H1 (cell line): ENCODE measurements around the gene PLD5. TPM values are rescaled to one million over a fixed set of nuclear protein-coding genes. Genes with fewer than 3 reads are reported as not detected.

Experiments used
- CTCF ChIA-PET: fragments of 300-600 bp; sonication (Branson Sonifier 250); formaldehyde crosslinking; loops from one replicate; lab custom pipeline; 2021; ENCODE audit not compliant: partially characterized antibody; lab: Charles Lee
- POLR2A ChIA-PET: fragments of 300-600 bp; sonication (Branson Sonifier 250); formaldehyde crosslinking; loops from one replicate; lab custom pipeline; 2021; ENCODE audit warnings: inconsistent platforms; ENCODE audit not compliant: partially characterized antibody; lab: Charles Lee
- DNase-seq, 2 experiments: peaks; one replicate each; pipeline versions ENCODE4 v3.0.0 to v3.0.0-alpha.2; 2010 to 2022; ENCODE audit warnings: low spot score in 2 of 2, low read depth in 1 of 2, mixed read lengths in 1 of 2
- FAIRE-seq: peaks from 2 replicates; lab custom pipeline; 2011; peaks lifted over from hg19 to GRCh38; lab: Jason Lieb, UNC
- H2AFZ ChIP-seq: 2 replicates; pipeline ENCODE4 v1.8.1; 2012; ENCODE audit warnings: low read length, inconsistent platforms
- H2AK5ac ChIP-seq: 2 replicates; pipeline ENCODE4 v1.6.1; 2013; ENCODE audit warnings: low read depth, low read length
- H2BK120ac ChIP-seq: replicated peaks from 2 replicates; pipeline ENCODE3; 2013; ENCODE audit warnings: low read depth, low read length, inconsistent platforms
- H2BK12ac ChIP-seq: 2 replicates; pipeline ENCODE4 v1.6.1; 2013; ENCODE audit warnings: low read depth, low read length
- H2BK15ac ChIP-seq: 2 replicates; pipeline ENCODE4 v1.6.1; 2013; ENCODE audit warnings: low read length
- H2BK20ac ChIP-seq: 2 replicates; pipeline ENCODE4 v1.6.1; 2013; ENCODE audit warnings: low read length
- H2BK5ac ChIP-seq: 2 replicates; pipeline ENCODE4 v1.6.1; 2013; ENCODE audit warnings: low read depth, low read length
- H3K14ac ChIP-seq: 2 replicates; pipeline ENCODE4 v1.6.1; 2013; ENCODE audit warnings: inconsistent platforms; ENCODE audit not compliant: insufficient read length
- H3K18ac ChIP-seq: 2 replicates; pipeline ENCODE4 v1.6.1; 2013; ENCODE audit warnings: low read length; ENCODE audit errors: extremely low read depth
- H3K23ac ChIP-seq: 2 replicates; pipeline ENCODE4 v1.6.1; 2013; ENCODE audit warnings: inconsistent platforms; ENCODE audit not compliant: insufficient read length
- H3K23me2 ChIP-seq: 2 replicates; pipeline ENCODE4 v1.6.1; 2013; ENCODE audit warnings: low read depth, low read length
- H3K27ac ChIP-seq: 2 replicates; pipeline ENCODE4 v1.6.1; 2011; ENCODE audit warnings: low read depth, low read length, inconsistent platforms
- H3K27me3 ChIP-seq, 4 experiments: replicated peaks in 1 of 4; 1 replicate in 1 of 4; 2 replicates in 3 of 4; pipeline versions ENCODE4 v1.6.1 to v1.8.1; 2011 to 2013; ENCODE audit warnings: low read length in 3 of 4, mild to moderate bottlenecking in 3 of 4, inconsistent platforms in 2 of 4, mixed read lengths in 2 of 4, moderate library complexity in 1 of 4; ENCODE audit not compliant: control insufficient read depth in 3 of 4, insufficient read depth in 3 of 4; ENCODE audit errors: extremely low read depth in 1 of 4
- H3K36me3 ChIP-seq, 4 experiments: 2 replicates each; pipeline versions ENCODE4 v1.6.1 to v1.8.1; 2011 to 2013; ENCODE audit warnings: mild to moderate bottlenecking in 4 of 4, low read length in 3 of 4, moderate library complexity in 2 of 4, control low read depth in 1 of 4, inconsistent platforms in 1 of 4; ENCODE audit not compliant: insufficient read depth in 4 of 4, control insufficient read depth in 2 of 4
- H3K4ac ChIP-seq: replicated peaks from 2 replicates; pipeline ENCODE3; 2013; ENCODE audit warnings: low read length, low read depth, mixed read lengths, inconsistent platforms; ENCODE audit not compliant: insufficient read length
- H3K4me1 ChIP-seq, 4 experiments: replicated peaks in 1 of 4; 1 replicate in 1 of 4; 2 replicates in 3 of 4; pipeline versions ENCODE4 v1.6.1 to v1.8.1; 2011 to 2013; ENCODE audit warnings: low read length in 3 of 4, inconsistent platforms in 2 of 4, mixed read lengths in 1 of 4; ENCODE audit not compliant: insufficient read depth in 4 of 4, control insufficient read depth in 3 of 4
- H3K4me2 ChIP-seq, 2 experiments: 2 replicates each; pipeline versions ENCODE4 v1.6.1 to v1.8.1; 2011 to 2013; ENCODE audit warnings: low read depth in 2 of 2, low read length in 2 of 2, control low read depth in 1 of 2, inconsistent platforms in 1 of 2, mild to moderate bottlenecking in 1 of 2; ENCODE audit not compliant: insufficient read depth in 1 of 2
- H3K4me3 ChIP-seq, 4 experiments: fragments of 200-600, 300-600 bp in 1 of 4; sonication (generic), shearing (Covaris generic), sonication (Bioruptor Twin) in 1 of 4; 2 replicates each; pipeline versions ENCODE4 v1.5.1 to v1.8.1; 2011 to 2016; ENCODE audit warnings: low read length in 4 of 4, low read depth in 3 of 4, control low read depth in 2 of 4, inconsistent platforms in 2 of 4, mild to moderate bottlenecking in 2 of 4, mixed read lengths in 1 of 4, moderate library complexity in 1 of 4; ENCODE audit not compliant: insufficient read depth in 2 of 4; ENCODE audit errors: extremely low read depth in 1 of 4
- H3K56ac ChIP-seq: replicated peaks from 2 replicates; pipeline ENCODE3; 2013; ENCODE audit warnings: low read depth, mild to moderate bottlenecking, mixed read lengths, low read length, inconsistent platforms; ENCODE audit not compliant: insufficient read length
- H3K79me1 ChIP-seq: 2 replicates; pipeline ENCODE4 v1.6.1; 2013; ENCODE audit warnings: low read depth, low read length, control low read depth
- H3K79me2 ChIP-seq, 2 experiments: 2 replicates each; pipeline versions ENCODE4 v1.6.1 to v1.8.1; 2012 to 2013; ENCODE audit warnings: low read length in 2 of 2, mild to moderate bottlenecking in 2 of 2, inconsistent platforms in 1 of 2; ENCODE audit not compliant: insufficient read depth in 2 of 2, control insufficient read depth in 1 of 2
- H3K9ac ChIP-seq, 4 experiments: replicated peaks in 1 of 4; 1 replicate in 1 of 4; 2 replicates in 3 of 4; pipeline versions ENCODE4 v1.6.1 to v1.8.1; 2011 to 2013; ENCODE audit warnings: low read depth in 3 of 4, low read length in 3 of 4, control low read depth in 2 of 4, mild to moderate bottlenecking in 2 of 4, moderate library complexity in 2 of 4, inconsistent platforms in 1 of 4; ENCODE audit errors: extremely low read depth in 1 of 4
- H3K9me3 ChIP-seq, 2 experiments: 2 replicates each; pipeline versions ENCODE4 v1.6.1 to v1.8.1; 2012 to 2013; ENCODE audit warnings: mild to moderate bottlenecking in 2 of 2, moderate library complexity in 2 of 2, control low read depth in 1 of 2, inconsistent platforms in 1 of 2, low read depth in 1 of 2, low read length in 1 of 2, mixed read lengths in 1 of 2; ENCODE audit not compliant: insufficient read depth in 2 of 2
- H4K20me1 ChIP-seq, 2 experiments: replicated peaks in 1 of 2; 2 replicates each; pipeline versions ENCODE3 to v1.8.1; 2011 to 2013; ENCODE audit warnings: inconsistent platforms in 2 of 2, low read length in 2 of 2, mild to moderate bottlenecking in 1 of 2; ENCODE audit not compliant: insufficient read depth in 2 of 2, control insufficient read depth in 1 of 2
- H4K5ac ChIP-seq: 2 replicates; pipeline ENCODE4 v1.6.1; 2013; ENCODE audit warnings: low read length, low read depth, mixed read lengths, inconsistent platforms; ENCODE audit not compliant: insufficient read length
- H4K8ac ChIP-seq: 2 replicates; pipeline ENCODE4 v1.8.0; 2013; ENCODE audit warnings: mild to moderate bottlenecking, moderate library complexity, low read length, inconsistent platforms; ENCODE audit not compliant: insufficient read depth; ENCODE audit errors: extremely low read depth
- H4K91ac ChIP-seq: replicated peaks from 2 replicates; pipeline ENCODE3; 2013; ENCODE audit warnings: low read length, mixed read lengths, inconsistent platforms; ENCODE audit not compliant: insufficient read length
- SP2 ChIP-seq: IDR thresholded peaks from 2 replicates; pipeline ENCODE4 v1.6.1; 2012; ENCODE audit warnings: mild to moderate bottlenecking, low read length, inconsistent platforms
- TBP ChIP-seq: IDR thresholded peaks from 2 replicates; pipeline ENCODE4 v1.6.1; 2011; ENCODE audit warnings: low read depth, low read length, improper control_type of control experiment
- YY1 ChIP-seq: IDR thresholded peaks from 2 replicates; pipeline ENCODE4 v1.6.1; 2011; ENCODE audit warnings: low read depth, mild to moderate bottlenecking, low read length
- WGBS, 2 experiments: shearing (Covaris generic) in 1 of 2; methylation state at CpG; one replicate each; pipeline versions ENCODE4 v1.1.6 to v1.1.7; 2013 to 2015; ENCODE audit warnings: low lambda C conversion rate in 2 of 2, mixed read lengths in 2 of 2, inconsistent platforms in 1 of 2, low coverage in 1 of 2, missing lambda C conversion rate in 1 of 2; ENCODE audit not compliant: insufficient replicate concordance in 2 of 2, insufficient coverage in 1 of 2, insufficient read length in 1 of 2; ENCODE audit errors: extremely low coverage in 1 of 2, missing lambda C conversion rate in 1 of 2; 5-methylcytosine and 5-hydroxymethylcytosine counted together
- polyA plus RNA-seq, 7 experiments: library from polyadenylated mRNA; depleted of rRNA in 3 of 7; stranded (reverse) in 5 of 7; unstranded in 2 of 7; fragments of >200 nt in 5 of 7; fragments of 200-250 nt in 2 of 7; gene quantifications; 1 replicate in 5 of 7; 2 replicates in 1 of 7; 4 replicates in 1 of 7; pipeline versions ENCODE4 v1.2.1 to v1.2.3, GENCODE V29; 2011 to 2013; ENCODE audit warnings: missing spikeins in 2 of 7, mixed read lengths in 2 of 7
- total RNA-seq: library from RNA; stranded (reverse); fragmentation: NEBNext Ultra II Directional; extraction: Animal tissue kit (Norgen Biotek cat#: 25700); gene quantifications from 2 replicates; pipeline ENCODE4 v1.2.1, GENCODE V29; 2021

PLD5 gene
- total and polyA plus RNA-seq, 2 of the 8 experiments (the other 6 are each of a cell fraction or from before 2014, with no cell fraction given) = 0.86 to 8.5 TPM

- Histone ChIP-seq H2BK5ac (no peak overlapping the region), H2BK12ac (no peak overlapping the region), H3K4me2 (no peak overlapping the region), H2AFZ (no peak overlapping the region), H3K9ac (no peak overlapping the region), H3K4me1 (peaks cover 0 to 3% (median 0%) of the 10 kb centered on the region in 4 experiments; a peak in 2 of 7 replicates), H4K5ac (no peak overlapping the region), H3K23ac (no peak overlapping the region), H3K56ac (no peak overlapping the region), H4K20me1 (no peaks in the 10 kb centered on the region), H3K4ac (no peak overlapping the region), H4K91ac (no peak overlapping the region), H2BK120ac (no peak overlapping the region), H4K8ac (no peak overlapping the region), H2BK15ac (no peak overlapping the region), H2BK20ac (no peak overlapping the region), H3K4me3 (no peak overlapping the region), H3K18ac (no peak overlapping the region), H3K27me3 (no peaks in the 10 kb centered on the region; a peak in 1 of 7 replicates), H3K23me2 (no peaks in the 10 kb centered on the region), H2AK5ac (no peak overlapping the region), H3K79me1 (no peaks in the 10 kb centered on the region), H3K36me3 (no peaks in the 10 kb centered on the region), H3K14ac (no peak overlapping the region), H3K9me3 (0 out of 4 replicates have a peak, but pooled peaks cover 0 to 2% of the 10 kb centered on the region in 2 experiments), H3K27ac (no peak overlapping the region), H3K79me2 (no peaks in the 10 kb centered on the region)
- ChIA-PET POLR2A (no interaction called here), CTCF (no interaction called here)
- 86% methylated on average over 7 of the region's 7 CpGs; no CpG with 5 or more reads in 1 of the 2 experiments for WGBS, 2 experiments
- DNase-seq = no peak
- TF ChIP-seq YY1 (no peak), TBP (no peak), SP2 (no peak)
- FAIRE-seq = no peak
Observed at GRCh38 chr1:242239398-242239797, 285.1 kb downstream of the PLD5 start.
